ENCODE results near the gene NR2C2. TPM values are rescaled to one million over a fixed set of nuclear protein-coding genes. Genes with fewer than 3 reads are reported as not detected.

The NR2C2 gene
- total RNA-seq (2021) = 38.2 and 38.5 TPM in 2 replicates
- long read RNA-seq, partial matches to known transcripts = 2 of 9 reads
- long read RNA-seq, other reads (novel, unspliced or antisense) = 7 of 9 reads

- no peaks in the 10 kb centered on the region for H3K4me1 ChIP-seq (ENCODE audit: insufficient read depth, low read length)
- no peaks in the 10 kb centered on the region for H3K9me3 ChIP-seq (ENCODE audit: control insufficient read depth, low read depth, low read length)
- no peak within 1 kb of the TSS for H3K23ac ChIP-seq (ENCODE audit: insufficient read length, low read depth, low read length)
- no peak within 1 kb of the TSS for H3K56ac ChIP-seq (ENCODE audit: insufficient read length, low read depth, low read length)
- peak within 1 kb of the TSS; percentile 100 for H3K14ac ChIP-seq (ENCODE audit: insufficient read depth, low read length)
- no CpG with 5 or more reads among the region's 108 CpGs for WGBS (ENCODE audit: extremely low coverage, insufficient read length, low lambda C conversion rate)
- Mint-ChIP-seq H3K27ac (peak within 1 kb of the TSS; percentile 100), H3K4me3 (peak within 1 kb of the TSS; percentile 96), H3K36me3 (ENCODE audit: insufficient read depth in 1 of 3, low read depth in 3 of 3) (peaks cover 14 to 55% (median 53%) of the 10 kb centered on the region in 3 experiments; a peak in 5 of 7 replicates), H3K27me3 (ENCODE audit: low read depth) (no peaks in the 10 kb centered on the region), H3K4me1 (peaks cover 36 to 42% of the 10 kb centered on the region in 2 experiments), H3K9me3 (no peaks in the 10 kb centered on the region)
- peak within 1 kb of the TSS; percentile 89 for H3K27ac ChIP-seq (ENCODE audit: insufficient read length, low read depth, low read length)
- peak within 1 kb of the TSS; percentile 88 for H2AFZ ChIP-seq (ENCODE audit: low read length)
- no peak within 1 kb of the TSS for H4K8ac ChIP-seq (replicated peaks; ENCODE audit: insufficient read length, low read depth, low read length)
- H2BK15ac ChIP-seq (ENCODE audit: low read depth, low read length) = no peak within 1 kb of the TSS
- peak within 1 kb of the TSS; percentile 97 for H2BK120ac ChIP-seq (ENCODE audit: low read depth, low read length, poor library complexity, severe bottlenecking)
- H3K79me2 ChIP-seq (ENCODE audit: insufficient read depth, low read length) = peaks cover 26% of the 10 kb centered on the region; the same call in 1 of the 2 replicates
- peaks cover 8% of the 10 kb centered on the region for H3K79me1 ChIP-seq (ENCODE audit: insufficient read depth, low read depth, low read length, poor library complexity, severe bottlenecking)
- peak within 1 kb of the TSS; percentile 89 for H3T11ph ChIP-seq (ENCODE audit: low read length)
- no peaks in the 10 kb centered on the region for H3K27me3 ChIP-seq (ENCODE audit: insufficient read depth, low read length)
- no peaks in the 10 kb centered on the region for H4K20me1 ChIP-seq (ENCODE audit: control insufficient read depth, insufficient read depth, insufficient read length)
- peak within 1 kb of the TSS; percentile 69 for H2BK5ac ChIP-seq (ENCODE audit: insufficient read length, low read length)
- peak within 1 kb of the TSS; percentile 68 for H2BK12ac ChIP-seq (ENCODE audit: insufficient read length, low read depth, low read length)
- no peak within 1 kb of the TSS for H4K5ac ChIP-seq (ENCODE audit: insufficient read length, low read depth, low read length)
- peaks cover 6% of the 10 kb centered on the region for H3K23me2 ChIP-seq (ENCODE audit: insufficient read length, low read depth, low read length, poor library complexity, severe bottlenecking)
- peak within 1 kb of the TSS; percentile 97 for H2BK20ac ChIP-seq (ENCODE audit: low read depth, low read length, poor library complexity, severe bottlenecking)
- DNase-seq = peak; percentile 81
- no peak within 1 kb of the TSS; the same call in 1 of the 2 replicates for H3K4ac ChIP-seq (ENCODE audit: low read depth, low read length)
- H3K9ac ChIP-seq (ENCODE audit: extremely low read depth, insufficient read length, low read length) = peak within 1 kb of the TSS; percentile 98
- peak within 1 kb of the TSS; percentile 75 for H3K4me2 ChIP-seq (ENCODE audit: insufficient read depth, insufficient read length, low read length)
- TF ChIP-seq, protein P1, sequence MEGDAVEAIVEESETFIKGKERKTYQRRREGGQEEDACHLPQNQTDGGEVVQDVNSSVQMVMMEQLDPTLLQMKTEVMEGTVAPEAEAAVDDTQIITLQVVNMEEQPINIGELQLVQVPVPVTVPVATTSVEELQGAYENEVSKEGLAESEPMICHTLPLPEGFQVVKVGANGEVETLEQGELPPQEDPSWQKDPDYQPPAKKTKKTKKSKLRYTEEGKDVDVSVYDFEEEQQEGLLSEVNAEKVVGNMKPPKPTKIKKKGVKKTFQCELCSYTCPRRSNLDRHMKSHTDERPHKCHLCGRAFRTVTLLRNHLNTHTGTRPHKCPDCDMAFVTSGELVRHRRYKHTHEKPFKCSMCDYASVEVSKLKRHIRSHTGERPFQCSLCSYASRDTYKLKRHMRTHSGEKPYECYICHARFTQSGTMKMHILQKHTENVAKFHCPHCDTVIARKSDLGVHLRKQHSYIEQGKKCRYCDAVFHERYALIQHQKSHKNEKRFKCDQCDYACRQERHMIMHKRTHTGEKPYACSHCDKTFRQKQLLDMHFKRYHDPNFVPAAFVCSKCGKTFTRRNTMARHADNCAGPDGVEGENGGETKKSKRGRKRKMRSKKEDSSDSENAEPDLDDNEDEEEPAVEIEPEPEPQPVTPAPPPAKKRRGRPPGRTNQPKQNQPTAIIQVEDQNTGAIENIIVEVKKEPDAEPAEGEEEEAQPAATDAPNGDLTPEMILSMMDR (conservative IDR thresholded peaks at IDR 0.05) = no peak
- no peak within 1 kb of the TSS for H4K91ac ChIP-seq (ENCODE audit: insufficient read length, low read depth, low read length)
- no peak within 1 kb of the TSS for H2AK5ac ChIP-seq (ENCODE audit: insufficient read length, low read length)
- peak within 1 kb of the TSS; percentile 100 for H3K18ac ChIP-seq (ENCODE audit: insufficient read length, low read depth, low read length)
Observed at GRCh38 chr3:14947100-14947885, at the start of gene NR2C2. NR2C2 (plus strand) TSS chr3:14947583; CDS start chr3:15003915, 56,332 bp downstream.

All from H9 (cell line).